Measurements from ENCODE around the gene HDHD5.

Gene HDHD5

GRCh38 chr22:17133137-17133536 lies 25.9 kb downstream of the HDHD5 start:
- H3K4me3 ChIP-seq (ENCODE audit: low read depth, low read length): no peak overlapping the region
- no peak for DNase-seq (ENCODE audit: low read depth)
- no peak for TF ChIP-seq MYC (IDR thresholded peaks at IDR 0.05; ENCODE audit: low read depth, low read length)
- TF ChIP-seq POLR2A (IDR thresholded peaks at IDR 0.05; ENCODE audit: extremely low read depth, insufficient read length): no peak
- TF ChIP-seq CTCF (IDR thresholded peaks at IDR 0.05; ENCODE audit: low read depth, low read length): no peak
- TF ChIP-seq MAX (IDR thresholded peaks at IDR 0.05; ENCODE audit: low read depth, low read length): no peak

- TF ChIP-seq MYC (IDR thresholded peaks at IDR 0.05; ENCODE audit: low read depth, low read length): no peak
- TF ChIP-seq POLR2A (IDR thresholded peaks at IDR 0.05; ENCODE audit: extremely low read depth, insufficient read length): no peak
- TF ChIP-seq CTCF (IDR thresholded peaks at IDR 0.05; ENCODE audit: low read depth, low read length): no peak
- TF ChIP-seq MAX (IDR thresholded peaks at IDR 0.05; ENCODE audit: low read depth, low read length): no peak
- DNase-seq (ENCODE audit: low read depth): no peak
- no peak overlapping the region for H3K4me3 ChIP-seq (ENCODE audit: low read depth, low read length)
These were observed 27.0 kb downstream of the HDHD5 start for GRCh38 chr22:17132112-17132511.

GRCh38 chr22:17131686-17132085 lies 27.4 kb downstream of the HDHD5 start:
- TF ChIP-seq POLR2A (IDR thresholded peaks at IDR 0.05; ENCODE audit: extremely low read depth, insufficient read length): no peak
- TF ChIP-seq MYC (IDR thresholded peaks at IDR 0.05; ENCODE audit: low read depth, low read length): no peak
- no peak for TF ChIP-seq CTCF (IDR thresholded peaks at IDR 0.05; ENCODE audit: low read depth, low read length)
- TF ChIP-seq MAX (IDR thresholded peaks at IDR 0.05; ENCODE audit: low read depth, low read length): no peak
- no peak for DNase-seq (ENCODE audit: low read depth)
- no peak overlapping the region for H3K4me3 ChIP-seq (ENCODE audit: low read depth, low read length)

GRCh38 chr22:17130199-17130598 lies 28.9 kb downstream of the HDHD5 start:
- H3K4me3 ChIP-seq (ENCODE audit: low read depth, low read length): no peak overlapping the region
- DNase-seq (ENCODE audit: low read depth): no peak
- TF ChIP-seq MYC (IDR thresholded peaks at IDR 0.05; ENCODE audit: low read depth, low read length) (no peak), CTCF (IDR thresholded peaks at IDR 0.05; ENCODE audit: low read depth, low read length) (no peak), POLR2A (IDR thresholded peaks at IDR 0.05; ENCODE audit: extremely low read depth, insufficient read length) (no peak), MAX (IDR thresholded peaks at IDR 0.05; ENCODE audit: low read depth, low read length) (no peak)

GRCh38 chr22:17121233-17122195 lies 37.6 kb downstream of the HDHD5 start, which contains the start of gene TMEM121B:
Gene TMEM121B (minus strand): TSS chr22:17121360. CDS start chr22:17121127, 233 bp downstream.
- DNase-seq (ENCODE audit: low read depth): peak; percentile 80
- TF ChIP-seq POLR2A (IDR thresholded peaks at IDR 0.05; ENCODE audit: extremely low read depth, insufficient read length): no peak
- TF ChIP-seq CTCF (IDR thresholded peaks at IDR 0.05; ENCODE audit: low read depth, low read length): no peak
- no peak for TF ChIP-seq MAX (IDR thresholded peaks at IDR 0.05; ENCODE audit: low read depth, low read length)
- TF ChIP-seq MYC (IDR thresholded peaks at IDR 0.05; ENCODE audit: low read depth, low read length): no peak
- H3K4me3 ChIP-seq (ENCODE audit: low read depth, low read length): no peak within 1 kb of the TSS
